ENCODE results near the gene SAE1. TPM values are rescaled to one million over a fixed set of nuclear protein-coding genes. Genes with fewer than 3 reads are reported as not detected.
A peak's percentile ranks its signal among the peaks of the same experiment; 100 is the strongest.

The SAE1 gene
- total and polyA plus RNA-seq, 2 donors from 2014 or later: 39.5 to 49.4 TPM

DNA sequence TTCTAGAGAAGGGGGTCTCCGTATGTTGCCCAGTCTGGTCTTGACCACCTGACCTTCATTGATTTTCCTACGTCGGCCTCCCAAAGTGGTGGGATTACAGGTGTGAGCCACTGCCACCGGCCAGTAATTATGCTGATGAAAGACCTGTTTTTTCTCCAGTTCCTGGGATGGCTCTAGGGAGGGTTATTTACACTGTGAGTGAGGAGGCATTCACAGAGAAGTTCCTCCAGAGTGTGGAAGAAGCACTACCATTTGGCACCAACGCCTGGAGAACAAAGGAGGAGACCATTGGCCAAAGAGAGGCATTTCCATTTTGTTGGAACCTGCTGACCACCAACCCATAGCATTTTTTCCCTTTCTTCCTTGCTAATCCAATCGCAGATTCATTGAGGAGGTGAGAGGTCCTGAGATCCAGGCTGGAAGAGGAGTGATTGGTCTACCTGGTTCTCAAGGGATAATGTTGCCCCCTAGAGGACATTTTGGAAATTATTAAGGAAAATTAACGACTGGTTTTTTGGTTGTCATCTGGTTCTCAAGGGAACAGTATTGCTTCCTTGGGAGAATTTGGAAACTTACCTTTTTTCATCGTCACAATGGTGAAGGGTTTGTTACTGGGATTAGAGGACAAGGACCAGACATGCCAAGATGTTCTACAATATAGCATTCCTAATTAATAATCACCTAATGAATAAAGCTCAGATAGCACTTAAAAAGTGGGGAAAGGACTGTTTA lies 5.5 kb upstream of the SAE1 start:
- no peak overlapping the region for H3K27ac ChIP-seq (ENCODE audit: low read depth in 2 of 2, low read length in 2 of 2)
- intact Hi-C loops (cut with DNase I): loop anchor here (5.0 kb wide), 1 partner anchor 43 kb away; no protein-coding TSS in a partner anchor

GRCh38 chr19:47125669-47125938 lies 5.0 kb upstream of the SAE1 start:
- intact Hi-C loops (cut with DNase I): no loop called here
- FAIRE-seq (no peak), DNase-seq (no peak)
- Histone ChIP-seq H3K9ac (ENCODE audit: low read length in 3 of 3) (no peak overlapping the region), H3K27ac (ENCODE audit: low read depth in 2 of 2, low read length in 2 of 2) (no peak overlapping the region), H3K27me3 (ENCODE audit: control insufficient read depth, insufficient read depth, low read length) (no peaks in the 10 kb centered on the region), H3K9me3 (ENCODE audit: control insufficient read depth in 2 of 3, insufficient read depth in 1 of 3, low read length in 3 of 3) (no peaks in the 10 kb centered on the region), H3K4me3 (ENCODE audit: low read length in 3 of 3) (no peak overlapping the region), H3K4me1 (ENCODE audit: control insufficient read depth in 2 of 3, insufficient read depth in 2 of 3, low read depth in 1 of 3, low read length in 3 of 3) (peaks cover 0 to 4% (median 0%) of the 10 kb centered on the region in 3 donors), H3K36me3 (ENCODE audit: control insufficient read depth in 2 of 3, insufficient read depth in 3 of 3, low read length in 3 of 3) (no peaks in the 10 kb centered on the region)
- TF ChIP-seq, protein P1, sequence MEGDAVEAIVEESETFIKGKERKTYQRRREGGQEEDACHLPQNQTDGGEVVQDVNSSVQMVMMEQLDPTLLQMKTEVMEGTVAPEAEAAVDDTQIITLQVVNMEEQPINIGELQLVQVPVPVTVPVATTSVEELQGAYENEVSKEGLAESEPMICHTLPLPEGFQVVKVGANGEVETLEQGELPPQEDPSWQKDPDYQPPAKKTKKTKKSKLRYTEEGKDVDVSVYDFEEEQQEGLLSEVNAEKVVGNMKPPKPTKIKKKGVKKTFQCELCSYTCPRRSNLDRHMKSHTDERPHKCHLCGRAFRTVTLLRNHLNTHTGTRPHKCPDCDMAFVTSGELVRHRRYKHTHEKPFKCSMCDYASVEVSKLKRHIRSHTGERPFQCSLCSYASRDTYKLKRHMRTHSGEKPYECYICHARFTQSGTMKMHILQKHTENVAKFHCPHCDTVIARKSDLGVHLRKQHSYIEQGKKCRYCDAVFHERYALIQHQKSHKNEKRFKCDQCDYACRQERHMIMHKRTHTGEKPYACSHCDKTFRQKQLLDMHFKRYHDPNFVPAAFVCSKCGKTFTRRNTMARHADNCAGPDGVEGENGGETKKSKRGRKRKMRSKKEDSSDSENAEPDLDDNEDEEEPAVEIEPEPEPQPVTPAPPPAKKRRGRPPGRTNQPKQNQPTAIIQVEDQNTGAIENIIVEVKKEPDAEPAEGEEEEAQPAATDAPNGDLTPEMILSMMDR (IDR thresholded peaks at IDR 0.05; ENCODE audit: borderline replicate concordance, extremely low read depth, insufficient read depth): no peak

More for the DNA sequence above, 5.5 kb upstream of the SAE1 start:
- TF ChIP-seq, protein P1 (IDR thresholded peaks at IDR 0.05; ENCODE audit: borderline replicate concordance, extremely low read depth, insufficient read depth): peak; percentile 77
- Histone ChIP-seq H3K27me3 (ENCODE audit: control insufficient read depth, insufficient read depth, low read length) (no peaks in the 10 kb centered on the region), H3K9ac (ENCODE audit: low read length in 3 of 3) (no peak overlapping the region), H3K36me3 (ENCODE audit: control insufficient read depth in 2 of 3, insufficient read depth in 3 of 3, low read length in 3 of 3) (no peaks in the 10 kb centered on the region), H3K9me3 (ENCODE audit: control insufficient read depth in 2 of 3, insufficient read depth in 1 of 3, low read length in 3 of 3) (no peaks in the 10 kb centered on the region), H3K4me1 (ENCODE audit: control insufficient read depth in 2 of 3, insufficient read depth in 2 of 3, low read depth in 1 of 3, low read length in 3 of 3) (peaks cover 0 to 4% (median 0%) of the 10 kb centered on the region in 3 donors), H3K4me3 (ENCODE audit: low read length in 3 of 3) (no peak overlapping the region)
- DNase-seq: peak in 3 of 5 donors; percentile 41 to 89 (median 83)
- FAIRE-seq: peak; percentile 95

DNA sequence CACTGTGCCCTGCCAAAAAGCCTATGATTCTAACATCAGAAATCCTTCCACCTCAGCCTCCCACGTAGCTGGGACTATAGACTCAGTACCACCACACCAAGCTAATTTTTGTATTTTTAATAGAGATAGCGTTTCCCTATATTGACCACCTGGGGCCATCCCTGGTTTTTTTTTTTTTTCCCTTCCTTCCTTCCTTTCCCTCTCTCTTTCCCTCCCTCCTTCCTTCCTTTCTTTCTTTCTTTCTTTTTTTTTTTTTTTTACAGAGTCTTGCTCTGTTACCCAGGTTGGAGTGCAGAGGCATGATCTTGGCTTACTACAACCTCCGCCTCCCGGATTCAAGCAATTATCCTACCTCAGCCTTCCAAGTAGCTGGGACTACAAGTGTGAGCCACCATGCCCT lies 1.1 kb upstream of the SAE1 start:
- TF ChIP-seq, protein P1 (IDR thresholded peaks at IDR 0.05; ENCODE audit: borderline replicate concordance, extremely low read depth, insufficient read depth): no peak
- Histone ChIP-seq H3K27ac (ENCODE audit: low read depth in 2 of 2, low read length in 2 of 2) (no peak overlapping the region), H3K9me3 (ENCODE audit: control insufficient read depth in 2 of 3, insufficient read depth in 1 of 3, low read length in 3 of 3) (no peaks in the 10 kb centered on the region), H3K4me1 (ENCODE audit: control insufficient read depth in 2 of 3, insufficient read depth in 2 of 3, low read depth in 1 of 3, low read length in 3 of 3) (peaks cover 0 to 4% (median 0%) of the 10 kb centered on the region in 3 donors), H3K9ac (ENCODE audit: low read length in 3 of 3) (no peak overlapping the region), H3K36me3 (ENCODE audit: control insufficient read depth in 2 of 3, insufficient read depth in 3 of 3, low read length in 3 of 3) (no peaks in the 10 kb centered on the region), H3K4me3 (ENCODE audit: low read length in 3 of 3) (no peak overlapping the region), H3K27me3 (ENCODE audit: control insufficient read depth, insufficient read depth, low read length) (no peaks in the 10 kb centered on the region)
- intact Hi-C loops (cut with DNase I): no loop called here
- DNase-seq (no peak), FAIRE-seq (no peak)

Data from kidney (tissue), 14 donors.